ENCODE results near the gene STK32C.

DNA sequence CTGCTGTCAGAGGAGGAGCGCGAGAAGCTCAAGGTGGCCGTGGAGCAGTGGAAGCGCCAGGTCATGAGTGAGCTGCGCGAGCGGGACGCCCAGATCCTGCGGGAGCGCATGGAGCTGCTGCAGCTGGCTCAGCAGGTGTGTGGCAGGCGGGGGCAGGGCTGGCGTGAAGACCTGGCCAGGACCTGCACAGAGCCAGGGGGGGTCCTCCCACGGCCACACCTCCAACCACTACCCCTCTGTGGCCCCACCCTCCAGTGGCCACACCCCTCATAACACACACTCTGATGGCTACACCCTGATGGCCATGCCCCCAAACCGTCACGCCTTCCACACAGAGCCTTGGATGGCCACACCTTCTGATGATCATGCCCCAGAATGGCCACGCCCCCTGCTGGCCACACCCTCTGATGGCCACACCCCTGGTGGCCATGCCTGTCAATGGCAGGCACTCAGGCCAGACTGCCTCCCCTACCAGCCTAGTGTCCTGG lies 144.4 kb downstream of the STK32C start:
- TF ChIP-seq, protein P1, sequence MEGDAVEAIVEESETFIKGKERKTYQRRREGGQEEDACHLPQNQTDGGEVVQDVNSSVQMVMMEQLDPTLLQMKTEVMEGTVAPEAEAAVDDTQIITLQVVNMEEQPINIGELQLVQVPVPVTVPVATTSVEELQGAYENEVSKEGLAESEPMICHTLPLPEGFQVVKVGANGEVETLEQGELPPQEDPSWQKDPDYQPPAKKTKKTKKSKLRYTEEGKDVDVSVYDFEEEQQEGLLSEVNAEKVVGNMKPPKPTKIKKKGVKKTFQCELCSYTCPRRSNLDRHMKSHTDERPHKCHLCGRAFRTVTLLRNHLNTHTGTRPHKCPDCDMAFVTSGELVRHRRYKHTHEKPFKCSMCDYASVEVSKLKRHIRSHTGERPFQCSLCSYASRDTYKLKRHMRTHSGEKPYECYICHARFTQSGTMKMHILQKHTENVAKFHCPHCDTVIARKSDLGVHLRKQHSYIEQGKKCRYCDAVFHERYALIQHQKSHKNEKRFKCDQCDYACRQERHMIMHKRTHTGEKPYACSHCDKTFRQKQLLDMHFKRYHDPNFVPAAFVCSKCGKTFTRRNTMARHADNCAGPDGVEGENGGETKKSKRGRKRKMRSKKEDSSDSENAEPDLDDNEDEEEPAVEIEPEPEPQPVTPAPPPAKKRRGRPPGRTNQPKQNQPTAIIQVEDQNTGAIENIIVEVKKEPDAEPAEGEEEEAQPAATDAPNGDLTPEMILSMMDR (IDR thresholded peaks at IDR 0.05) = no peak
- no peak for TF ChIP-seq POLR2A (IDR thresholded peaks at IDR 0.05)
